IgD-negative memory B cell (primary cell): ENCODE results near the gene DNAJB1. TPM values are rescaled to one million over a fixed set of nuclear protein-coding genes. Genes with fewer than 3 reads are reported as not detected.

Experiments used
- H3K27ac Mint-ChIP-seq, 3 donors: one replicate each; pipeline ENCODE4 v1.8.0; 2020 to 2022; ENCODE audit warnings: mild to moderate bottlenecking in 3 of 3, mixed read lengths in 3 of 3, moderate library complexity in 1 of 3
- H3K27me3 Mint-ChIP-seq: one replicate; pipeline ENCODE4 v1.8.0; 2021; ENCODE audit warnings: mixed read lengths
- H3K36me3 Mint-ChIP-seq: one replicate; pipeline ENCODE4 v1.8.0; 2020; ENCODE audit warnings: mild to moderate bottlenecking, mixed read lengths
- H3K4me1 Mint-ChIP-seq, 3 donors: one replicate each; pipeline ENCODE4 v1.8.0; 2020 to 2022; ENCODE audit warnings: mixed read lengths in 3 of 3, mild to moderate bottlenecking in 1 of 3
- H3K4me3 Mint-ChIP-seq, 4 donors: one replicate each; pipeline ENCODE4 v1.8.0; 2020 to 2022; ENCODE audit warnings: mild to moderate bottlenecking in 4 of 4, mixed read lengths in 4 of 4, moderate library complexity in 3 of 4
- H3K9me3 Mint-ChIP-seq, 3 donors: one replicate each; pipeline ENCODE4 v1.8.0; 2020 to 2021; ENCODE audit warnings: mixed read lengths in 3 of 3, mild to moderate bottlenecking in 1 of 3
- polyA plus RNA-seq: library from polyadenylated mRNA; unstranded; fragments of 300-500 nt; fragmentation: Illumina TruSeq; gene quantifications from one replicate; pipeline ENCODE4 v1.2.3, GENCODE V29; 2021

The DNAJB1 gene
- polyA plus RNA-seq, 1 donor from 2014 or later, result 77.1 TPM

DNA sequence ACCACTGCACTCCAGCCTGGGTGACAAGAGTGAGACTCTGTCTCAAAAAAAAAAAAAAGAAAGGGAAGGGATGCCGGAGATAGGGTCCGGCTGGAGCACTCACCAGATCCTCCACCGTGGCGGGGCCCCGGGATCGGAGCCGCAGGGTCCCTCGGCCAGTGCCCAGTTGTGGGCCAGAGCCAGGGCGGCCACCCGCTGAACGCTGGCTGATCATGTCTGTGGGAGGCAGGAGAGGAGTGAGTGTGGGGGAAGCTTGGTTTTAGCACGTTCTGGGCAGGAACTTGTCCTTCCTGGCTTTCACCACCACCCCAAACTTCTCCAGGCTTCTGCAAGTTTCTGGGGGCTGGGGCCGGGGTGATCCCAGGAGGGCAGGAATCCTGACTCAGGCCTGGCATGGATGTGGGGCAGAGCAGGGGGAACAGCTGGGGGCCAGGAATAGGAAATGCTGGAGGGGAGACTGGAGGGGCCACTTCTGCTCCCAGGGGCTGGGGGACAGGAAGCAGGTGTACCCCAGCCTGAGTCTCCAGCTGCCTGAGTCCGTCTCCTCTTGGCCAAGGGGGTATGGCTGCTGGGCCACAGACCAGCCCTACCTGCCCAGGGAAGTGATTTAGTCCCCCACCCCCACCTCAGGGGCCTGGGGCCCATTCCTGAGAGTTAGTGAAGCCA, 38.8 kb downstream of the DNAJB1 start:
- Mint-ChIP-seq H3K27ac (no peak overlapping the region), H3K4me1 (peaks cover 0 to 9% (median 5%) of the 10 kb centered on the region in 3 donors), H3K27me3 (peaks cover 13% of the 10 kb centered on the region), H3K36me3 (peaks cover 2% of the 10 kb centered on the region), H3K9me3 (no peaks in the 10 kb centered on the region), H3K4me3 (no peak overlapping the region)

DNA sequence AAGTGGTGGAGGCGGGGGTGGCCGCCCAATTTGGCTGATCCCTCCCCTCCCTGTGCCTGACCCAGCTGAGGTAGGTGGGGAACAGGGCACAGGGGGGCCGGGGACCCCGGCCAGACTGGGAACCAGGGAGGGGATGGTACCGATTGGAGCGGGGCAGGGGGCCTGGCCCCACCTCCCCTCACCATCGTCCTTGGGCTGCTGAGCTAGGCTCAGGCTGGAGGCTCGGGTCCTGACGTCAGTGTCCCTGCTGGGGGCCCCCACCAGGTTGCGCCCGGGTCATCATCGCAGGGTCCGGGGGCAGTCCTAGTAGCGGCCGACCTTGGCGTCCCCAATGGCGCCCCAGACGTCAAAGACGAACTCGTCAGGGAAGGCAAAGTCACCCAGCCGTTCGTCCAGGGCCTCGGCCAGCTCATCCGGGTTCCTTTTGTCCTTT, 40.1 kb downstream of the DNAJB1 start:
- H3K27ac Mint-ChIP-seq, result no peak overlapping the region
- H3K4me3 Mint-ChIP-seq, result no peak overlapping the region
- H3K4me1 Mint-ChIP-seq, result peaks cover 0 to 12% (median 8%) of the 10 kb centered on the region in 3 donors
- peaks cover 19% of the 10 kb centered on the region for H3K27me3 Mint-ChIP-seq
- peaks cover 2% of the 10 kb centered on the region for H3K36me3 Mint-ChIP-seq
- H3K9me3 Mint-ChIP-seq, result no peaks in the 10 kb centered on the region

DNA sequence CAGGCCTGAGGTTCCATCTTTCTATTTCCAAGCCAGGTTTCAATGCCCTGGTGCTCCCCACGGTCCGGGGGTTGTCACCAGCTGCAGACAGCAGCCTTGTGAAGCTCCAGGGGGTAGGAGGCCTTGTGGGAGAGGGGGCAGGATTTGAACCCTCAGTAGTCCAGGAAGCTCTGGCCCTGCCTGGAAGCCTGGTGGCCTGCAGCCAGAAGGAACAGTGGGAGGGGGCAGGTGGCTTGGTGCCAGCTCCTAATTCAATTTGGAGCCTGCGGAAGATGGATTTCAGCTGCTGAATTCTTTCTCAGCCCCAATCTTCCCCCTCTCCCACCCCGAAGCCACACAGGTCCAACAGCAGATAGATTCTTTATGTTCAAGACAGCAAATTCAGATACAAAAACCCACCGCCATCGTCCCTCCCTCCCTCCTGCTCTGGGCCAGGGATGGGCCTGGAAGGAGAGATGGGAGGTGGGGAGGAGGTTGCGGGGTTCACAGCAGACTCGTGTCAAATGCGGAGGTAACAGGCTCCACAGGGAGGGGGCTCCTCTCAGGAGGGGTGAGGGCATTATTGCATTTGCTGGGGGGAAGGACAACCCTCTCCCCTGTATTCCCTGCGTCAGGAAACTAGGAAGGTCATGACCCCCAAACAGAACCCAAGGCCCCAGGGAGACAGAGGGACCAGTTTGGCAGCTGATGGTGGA, 40.6 kb downstream of the DNAJB1 start:
- peaks cover 2% of the 10 kb centered on the region for H3K36me3 Mint-ChIP-seq
- no peaks in the 10 kb centered on the region for H3K9me3 Mint-ChIP-seq
- H3K27me3 Mint-ChIP-seq, result peaks cover 24% of the 10 kb centered on the region
- no peak overlapping the region for H3K4me3 Mint-ChIP-seq
- H3K27ac Mint-ChIP-seq, result no peak overlapping the region
- peaks cover 0 to 16% (median 9%) of the 10 kb centered on the region in 3 donors for H3K4me1 Mint-ChIP-seq

DNA sequence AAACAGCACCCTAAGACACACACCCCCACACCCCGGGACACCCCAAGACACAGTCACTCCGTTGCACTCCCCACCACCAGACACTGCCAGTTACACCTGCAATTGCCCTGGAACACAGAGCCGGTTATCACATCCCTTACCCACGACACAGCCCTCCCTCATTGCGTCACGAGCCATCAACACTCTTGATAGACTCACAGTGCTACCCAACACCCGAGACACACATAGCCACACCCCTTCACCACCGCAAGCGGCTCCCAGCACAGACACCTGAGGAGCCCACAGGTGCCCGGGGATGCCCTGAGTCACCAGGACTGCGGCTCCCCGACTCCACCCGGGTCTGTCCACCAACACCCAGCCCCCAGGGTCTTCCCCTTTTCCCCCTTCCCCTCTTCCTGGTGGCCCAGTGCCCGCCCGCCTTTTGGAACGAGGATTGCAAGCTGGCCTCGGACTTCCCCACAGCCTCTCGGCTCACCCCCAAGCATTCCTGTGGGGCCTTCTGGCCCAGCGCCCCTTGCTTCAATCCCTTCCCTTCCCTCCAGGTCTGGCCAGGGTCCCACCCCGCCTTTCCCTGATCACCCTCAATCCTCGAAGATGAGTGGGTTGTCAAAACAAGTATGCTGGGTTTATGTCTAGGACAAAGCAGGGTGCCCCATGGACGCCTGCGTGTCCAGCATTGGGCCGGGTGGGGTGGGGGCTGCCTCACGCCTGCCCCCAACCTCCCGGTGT, 41.4 kb downstream of the DNAJB1 start:
- Mint-ChIP-seq H3K27me3 (peaks cover 24% of the 10 kb centered on the region), H3K4me1 (peaks cover 0 to 15% (median 9%) of the 10 kb centered on the region in 3 donors), H3K27ac (peak overlapping the region in 1 of 3 donors; percentile 13)

DNA sequence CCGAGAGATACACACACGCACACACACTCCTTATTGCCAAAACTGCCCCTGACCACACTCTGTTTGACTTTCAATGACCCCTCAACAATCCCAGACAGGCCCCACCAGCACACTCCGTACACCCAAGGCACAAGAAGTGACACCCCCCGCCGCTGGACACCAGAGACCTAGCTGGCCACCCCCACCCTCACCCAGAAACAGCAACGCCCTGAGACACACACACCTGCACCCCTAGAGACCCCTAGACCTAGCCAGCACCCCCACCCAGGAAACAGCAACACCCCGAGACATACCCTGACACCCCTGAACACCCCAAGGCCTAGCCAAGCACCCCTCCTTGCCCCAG, 41.9 kb downstream of the DNAJB1 start:
- H3K4me1 Mint-ChIP-seq, result peaks cover 0 to 13% (median 9%) of the 10 kb centered on the region in 3 donors
- peaks cover 2% of the 10 kb centered on the region for H3K36me3 Mint-ChIP-seq
- no peaks in the 10 kb centered on the region for H3K9me3 Mint-ChIP-seq
- H3K27ac Mint-ChIP-seq, result peak overlapping the region in 1 of 3 donors; percentile 13
- H3K4me3 Mint-ChIP-seq, result no peak overlapping the region
- H3K27me3 Mint-ChIP-seq, result peaks cover 24% of the 10 kb centered on the region

More for the DNA sequence above, 41.4 kb downstream of the DNAJB1 start:
- H3K36me3 Mint-ChIP-seq, result peaks cover 2% of the 10 kb centered on the region
- H3K4me3 Mint-ChIP-seq, result peak overlapping the region in 2 of 4 donors; percentile 5 to 52
- H3K9me3 Mint-ChIP-seq, result no peaks in the 10 kb centered on the region

DNA sequence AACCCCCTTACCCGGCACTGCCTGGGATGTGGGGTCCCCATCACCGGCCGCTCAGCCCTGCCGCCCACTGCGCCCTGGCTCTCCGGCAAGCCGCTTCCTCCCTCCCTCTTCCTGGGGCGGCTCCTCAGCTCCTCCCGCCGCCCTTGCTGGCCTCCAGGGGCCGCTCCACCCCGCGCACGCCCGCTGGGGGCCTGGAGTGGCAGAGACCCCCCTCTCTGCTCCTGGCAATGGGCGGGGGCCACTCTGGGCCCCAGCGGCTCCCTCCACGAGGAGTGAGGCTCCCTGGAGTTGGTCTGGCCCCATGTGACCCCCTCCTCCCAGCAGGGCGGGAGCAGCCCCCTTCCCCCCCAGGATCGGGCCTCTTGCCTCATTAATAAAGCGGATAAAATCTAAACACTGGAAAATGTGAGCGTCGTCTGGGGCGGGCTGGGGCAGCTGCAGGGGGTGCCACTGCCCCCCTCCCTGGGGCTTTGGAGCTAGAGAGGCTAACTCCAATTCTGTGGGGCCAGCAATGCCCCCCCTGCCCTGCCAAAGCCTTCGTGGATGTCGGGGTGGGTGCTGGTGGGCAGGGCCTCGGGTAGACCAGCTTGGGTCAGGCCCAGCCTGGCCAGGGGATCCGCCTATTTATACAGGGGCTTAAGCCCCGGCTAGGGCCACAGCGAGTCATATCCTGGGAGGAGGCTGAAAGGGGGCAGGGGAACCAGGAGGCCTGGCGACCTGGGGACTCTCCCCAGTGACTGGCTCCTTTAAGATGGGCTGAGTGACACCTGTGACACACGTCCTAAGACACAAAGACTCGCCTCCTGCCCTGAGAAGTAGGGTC, 42.7 kb downstream of the DNAJB1 start, which contains the start of gene PTGER1:
Gene PTGER1 (minus strand): TSS at position 104 of the 823 bp plus-strand sequence. CDS start 1,034 bp downstream, outside the sequence.
- H3K27me3 Mint-ChIP-seq, result peaks cover 24% of the 10 kb centered on the region
- no peaks in the 10 kb centered on the region for H3K9me3 Mint-ChIP-seq
- H3K27ac Mint-ChIP-seq, result peak within 1 kb of the TSS in 2 of 3 donors; percentile 41 to 61
- H3K4me1 Mint-ChIP-seq, result peaks cover 0 to 13% (median 7%) of the 10 kb centered on the region in 3 donors
- H3K4me3 Mint-ChIP-seq, result peak within 1 kb of the TSS in 1 of 4 donors; percentile 49
- H3K36me3 Mint-ChIP-seq, result peaks cover 2% of the 10 kb centered on the region

DNA sequence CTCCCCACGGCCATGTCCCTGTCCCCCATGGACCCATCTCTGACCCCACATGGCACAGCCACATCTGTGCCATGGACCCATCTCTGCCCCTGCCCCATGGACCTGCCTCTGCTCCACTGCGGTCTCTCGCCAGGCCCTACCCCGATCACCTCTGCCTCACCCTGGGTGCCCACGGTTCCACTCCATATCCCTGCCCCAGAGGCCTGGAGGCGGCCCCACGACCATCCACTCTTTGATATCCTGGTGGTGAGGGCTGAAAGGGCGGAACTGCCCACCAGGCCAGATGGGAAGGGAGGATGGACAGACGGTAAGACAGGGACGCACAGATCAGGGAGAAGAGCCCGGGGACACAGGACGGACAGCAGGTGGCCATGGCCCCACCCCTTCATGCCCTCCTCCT, 43.4 kb downstream of the DNAJB1 start:
- Mint-ChIP-seq H3K36me3 (peaks cover 2% of the 10 kb centered on the region), H3K4me3 (no peak overlapping the region), H3K4me1 (peaks cover 0 to 14% (median 7%) of the 10 kb centered on the region in 3 donors), H3K27me3 (peaks cover 24% of the 10 kb centered on the region), H3K9me3 (no peaks in the 10 kb centered on the region), H3K27ac (peak overlapping the region in 1 of 3 donors; percentile 41)

DNA sequence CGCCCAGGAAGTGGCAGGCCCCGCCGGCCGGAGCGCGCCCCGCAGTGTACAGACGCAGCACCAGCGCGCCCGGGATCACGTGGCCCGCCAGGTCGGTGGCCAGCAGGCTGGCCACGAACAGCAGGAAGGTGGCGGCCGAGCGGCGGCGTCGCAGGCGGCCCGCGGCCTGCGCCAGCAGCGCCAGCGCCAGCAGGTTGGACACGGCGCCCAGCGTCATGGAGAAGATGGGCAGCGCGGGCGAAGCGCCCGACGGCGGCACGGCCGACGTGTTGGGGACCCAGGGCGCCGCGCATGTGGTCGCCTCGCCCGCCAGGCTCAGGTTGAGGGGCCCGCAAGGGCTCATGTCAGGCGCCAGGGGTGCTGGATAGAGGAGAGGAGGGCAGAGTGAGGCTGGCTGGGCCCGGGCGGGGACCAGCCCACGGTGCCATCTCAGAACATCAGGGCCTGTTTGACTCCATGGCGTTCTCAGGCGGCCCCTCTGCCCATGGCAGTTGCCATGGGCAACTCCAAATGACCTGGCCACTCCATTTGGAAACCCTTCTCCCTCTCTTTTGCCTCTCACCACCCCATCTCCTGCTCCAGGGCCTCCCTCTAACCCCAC, 44.1 kb downstream of the DNAJB1 start:
- Mint-ChIP-seq H3K4me1 (peaks cover 0 to 14% (median 7%) of the 10 kb centered on the region in 3 donors), H3K4me3 (peak overlapping the region in 1 of 4 donors; percentile 27), H3K9me3 (no peaks in the 10 kb centered on the region), H3K27me3 (peaks cover 24% of the 10 kb centered on the region), H3K27ac (peak overlapping the region in 1 of 3 donors; percentile 41), H3K36me3 (peaks cover 2% of the 10 kb centered on the region)

DNA sequence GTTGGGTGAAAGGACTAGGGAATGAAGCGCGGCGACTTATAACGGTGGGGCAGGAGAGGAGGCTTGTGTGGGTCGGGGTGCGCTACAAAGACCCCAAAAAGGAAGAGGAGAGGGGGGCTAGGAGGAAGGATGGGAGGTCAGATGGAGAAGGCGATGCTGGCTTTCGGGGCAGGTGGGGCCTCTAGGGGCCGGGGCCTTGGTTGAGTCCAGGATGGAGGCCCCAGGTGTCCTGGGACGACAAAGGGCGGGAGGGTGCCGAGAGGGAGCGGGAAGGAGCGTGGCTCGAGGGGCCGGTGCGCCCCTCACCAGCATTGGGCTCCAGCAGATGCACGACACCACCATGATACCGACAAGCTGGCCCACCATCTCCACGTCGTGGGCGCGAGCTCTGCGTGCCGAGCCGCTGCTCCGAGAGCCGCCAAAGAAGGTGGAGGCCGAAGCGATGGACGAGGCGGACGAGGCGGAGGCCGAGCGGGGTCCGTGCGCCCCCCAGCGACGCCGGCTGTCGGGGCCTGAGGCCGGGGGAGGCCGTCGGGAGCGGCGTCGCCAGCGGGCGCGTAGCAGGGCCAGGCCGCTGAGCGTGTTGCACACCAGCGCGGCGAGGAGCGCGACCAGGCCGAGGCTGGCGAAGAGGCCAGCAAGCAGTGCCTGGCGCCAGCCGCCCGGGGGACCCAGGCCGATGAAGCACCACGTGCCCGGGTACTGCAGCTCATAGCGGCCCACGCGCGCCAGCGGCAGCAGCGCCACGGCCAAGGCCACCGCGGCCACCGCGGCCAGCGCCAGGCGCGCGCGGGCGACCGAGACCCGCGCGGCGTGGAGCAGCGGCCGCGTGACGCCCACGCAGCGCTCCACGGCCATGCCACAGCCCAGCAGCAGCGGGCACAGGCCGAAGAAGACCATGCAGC, 44.9 kb downstream of the DNAJB1 start:
- H3K4me3 Mint-ChIP-seq, result peak overlapping the region in 2 of 4 donors; percentile 74 to 79
- peaks cover 0 to 14% (median 7%) of the 10 kb centered on the region in 3 donors for H3K4me1 Mint-ChIP-seq
- H3K27ac Mint-ChIP-seq, result peak overlapping the region in 1 of 3 donors; percentile 78
- H3K27me3 Mint-ChIP-seq, result peaks cover 24% of the 10 kb centered on the region
- H3K36me3 Mint-ChIP-seq, result peaks cover 3% of the 10 kb centered on the region
- H3K9me3 Mint-ChIP-seq, result no peaks in the 10 kb centered on the region

DNA sequence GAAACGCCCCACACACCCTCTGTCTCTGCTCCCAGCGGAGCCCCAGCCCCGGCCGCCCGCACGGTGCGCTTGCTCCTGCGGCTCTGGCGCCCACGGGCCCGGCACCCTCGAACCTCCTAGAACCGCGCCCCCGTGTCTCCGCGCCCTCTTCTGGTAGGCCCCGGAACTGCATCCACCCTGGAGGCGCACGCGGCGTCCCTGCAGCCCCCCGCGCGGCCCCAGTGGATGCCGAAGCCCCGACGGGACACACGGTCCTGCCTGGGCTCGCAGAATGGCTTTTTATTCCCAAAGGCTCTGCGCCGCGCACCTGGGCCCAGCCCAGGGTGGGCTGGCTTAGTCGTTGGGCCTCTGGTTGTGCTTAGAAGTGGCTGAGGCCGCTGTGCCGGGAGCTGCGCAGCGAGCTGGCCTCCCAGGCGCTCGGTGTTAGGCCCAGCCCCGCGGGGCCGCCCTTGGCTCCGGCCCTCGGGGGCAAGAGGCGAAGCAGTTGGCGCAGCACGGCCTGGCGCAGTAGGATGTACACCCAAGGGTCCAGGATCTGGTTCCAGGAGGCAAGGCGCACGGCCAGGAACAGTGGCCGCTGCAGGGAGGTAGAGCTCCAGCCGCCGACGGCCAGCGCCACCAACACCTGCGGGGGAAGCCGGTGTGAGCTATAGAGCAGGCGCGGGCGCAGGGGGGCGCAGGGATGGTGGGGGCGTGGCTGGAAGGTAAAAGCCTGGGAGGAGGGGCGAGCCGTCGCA, 45.8 kb downstream of the DNAJB1 start:
- Mint-ChIP-seq H3K36me3 (peaks cover 3% of the 10 kb centered on the region), H3K27me3 (peaks cover 24% of the 10 kb centered on the region), H3K4me1 (peaks cover 0 to 14% (median 7%) of the 10 kb centered on the region in 3 donors), H3K9me3 (no peaks in the 10 kb centered on the region), H3K27ac (peak overlapping the region in 1 of 3 donors; percentile 39), H3K4me3 (peak overlapping the region in 2 of 4 donors; percentile 12 to 41)

DNA sequence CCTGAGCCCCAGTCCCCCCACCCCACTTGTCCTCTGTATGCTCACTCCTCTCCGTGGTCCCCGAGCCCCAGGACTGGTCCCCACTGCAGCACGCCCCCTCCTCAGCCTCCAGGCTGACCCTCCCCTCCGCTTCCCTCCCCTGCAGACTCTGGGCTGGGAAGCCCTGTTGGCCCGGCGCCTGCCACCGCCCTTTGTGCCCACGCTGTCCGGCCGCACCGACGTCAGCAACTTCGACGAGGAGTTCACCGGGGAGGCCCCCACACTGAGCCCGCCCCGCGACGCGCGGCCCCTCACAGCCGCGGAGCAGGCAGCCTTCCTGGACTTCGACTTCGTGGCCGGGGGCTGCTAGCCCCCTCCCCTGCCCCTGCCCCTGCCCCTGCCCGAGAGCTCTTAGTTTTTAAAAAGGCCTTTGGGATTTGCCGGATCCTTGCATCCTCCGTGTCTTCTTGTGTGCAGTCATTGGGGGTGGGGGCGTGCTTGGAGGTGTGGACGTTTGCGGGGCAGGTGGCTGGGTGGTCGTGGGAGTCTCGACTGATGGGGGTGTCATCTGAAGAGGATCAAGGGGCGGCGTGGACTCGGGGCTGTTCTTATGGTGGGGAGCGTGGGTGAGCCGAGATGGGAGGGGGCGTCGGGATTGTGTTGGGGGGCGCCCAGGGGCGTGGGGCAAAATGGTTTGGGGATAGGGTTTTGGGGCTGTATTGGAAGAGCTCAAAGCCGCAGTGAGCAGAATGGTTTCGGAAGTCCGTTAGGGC, 46.6 kb downstream of the DNAJB1 start:
- Mint-ChIP-seq H3K9me3 (no peaks in the 10 kb centered on the region), H3K4me1 (peaks cover 0 to 14% (median 7%) of the 10 kb centered on the region in 3 donors), H3K27me3 (peaks cover 24% of the 10 kb centered on the region), H3K36me3 (peaks cover 3% of the 10 kb centered on the region), H3K4me3 (peak overlapping the region in 1 of 4 donors; percentile 41), H3K27ac (peak overlapping the region in 1 of 3 donors; percentile 39)
